ENCODE measurements around the gene NEU3. TPM values are rescaled to one million over a fixed set of nuclear protein-coding genes. Genes with fewer than 3 reads are reported as not detected.

Gene NEU3
- total RNA-seq, 1 experiment from 2014 or later: 16.4 TPM

DNA sequence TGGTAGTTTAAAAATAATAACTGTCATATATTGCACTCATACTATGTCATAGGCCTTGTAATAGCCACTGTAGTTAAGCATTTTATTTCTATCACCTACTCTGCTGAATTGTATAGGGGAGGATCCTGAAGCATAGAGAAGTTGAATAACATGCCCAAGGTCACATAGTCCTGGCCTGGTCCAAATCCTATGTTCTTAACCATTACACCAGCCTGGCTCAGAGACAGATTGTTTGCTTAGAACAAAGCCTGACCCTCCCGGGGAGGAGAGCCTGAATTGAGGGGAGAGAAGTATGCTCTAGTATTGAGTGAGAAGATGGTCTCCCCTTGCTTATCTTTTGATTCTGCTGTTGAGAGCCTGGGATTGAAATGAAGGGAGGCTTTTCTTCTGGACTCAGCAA, 2.2 kb downstream of the NEU3 start (continued):
- TF ChIP-seq, protein P1, sequence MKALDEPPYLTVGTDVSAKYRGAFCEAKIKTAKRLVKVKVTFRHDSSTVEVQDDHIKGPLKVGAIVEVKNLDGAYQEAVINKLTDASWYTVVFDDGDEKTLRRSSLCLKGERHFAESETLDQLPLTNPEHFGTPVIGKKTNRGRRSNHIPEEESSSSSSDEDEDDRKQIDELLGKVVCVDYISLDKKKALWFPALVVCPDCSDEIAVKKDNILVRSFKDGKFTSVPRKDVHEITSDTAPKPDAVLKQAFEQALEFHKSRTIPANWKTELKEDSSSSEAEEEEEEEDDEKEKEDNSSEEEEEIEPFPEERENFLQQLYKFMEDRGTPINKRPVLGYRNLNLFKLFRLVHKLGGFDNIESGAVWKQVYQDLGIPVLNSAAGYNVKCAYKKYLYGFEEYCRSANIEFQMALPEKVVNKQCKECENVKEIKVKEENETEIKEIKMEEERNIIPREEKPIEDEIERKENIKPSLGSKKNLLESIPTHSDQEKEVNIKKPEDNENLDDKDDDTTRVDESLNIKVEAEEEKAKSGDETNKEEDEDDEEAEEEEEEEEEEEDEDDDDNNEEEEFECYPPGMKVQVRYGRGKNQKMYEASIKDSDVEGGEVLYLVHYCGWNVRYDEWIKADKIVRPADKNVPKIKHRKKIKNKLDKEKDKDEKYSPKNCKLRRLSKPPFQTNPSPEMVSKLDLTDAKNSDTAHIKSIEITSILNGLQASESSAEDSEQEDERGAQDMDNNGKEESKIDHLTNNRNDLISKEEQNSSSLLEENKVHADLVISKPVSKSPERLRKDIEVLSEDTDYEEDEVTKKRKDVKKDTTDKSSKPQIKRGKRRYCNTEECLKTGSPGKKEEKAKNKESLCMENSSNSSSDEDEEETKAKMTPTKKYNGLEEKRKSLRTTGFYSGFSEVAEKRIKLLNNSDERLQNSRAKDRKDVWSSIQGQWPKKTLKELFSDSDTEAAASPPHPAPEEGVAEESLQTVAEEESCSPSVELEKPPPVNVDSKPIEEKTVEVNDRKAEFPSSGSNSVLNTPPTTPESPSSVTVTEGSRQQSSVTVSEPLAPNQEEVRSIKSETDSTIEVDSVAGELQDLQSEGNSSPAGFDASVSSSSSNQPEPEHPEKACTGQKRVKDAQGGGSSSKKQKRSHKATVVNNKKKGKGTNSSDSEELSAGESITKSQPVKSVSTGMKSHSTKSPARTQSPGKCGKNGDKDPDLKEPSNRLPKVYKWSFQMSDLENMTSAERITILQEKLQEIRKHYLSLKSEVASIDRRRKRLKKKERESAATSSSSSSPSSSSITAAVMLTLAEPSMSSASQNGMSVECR (CRISPR knock-in tag; IDR thresholded peaks at IDR 0.05; ENCODE audit: borderline replicate concordance): no peak
- TF ChIP-seq, protein P2, sequence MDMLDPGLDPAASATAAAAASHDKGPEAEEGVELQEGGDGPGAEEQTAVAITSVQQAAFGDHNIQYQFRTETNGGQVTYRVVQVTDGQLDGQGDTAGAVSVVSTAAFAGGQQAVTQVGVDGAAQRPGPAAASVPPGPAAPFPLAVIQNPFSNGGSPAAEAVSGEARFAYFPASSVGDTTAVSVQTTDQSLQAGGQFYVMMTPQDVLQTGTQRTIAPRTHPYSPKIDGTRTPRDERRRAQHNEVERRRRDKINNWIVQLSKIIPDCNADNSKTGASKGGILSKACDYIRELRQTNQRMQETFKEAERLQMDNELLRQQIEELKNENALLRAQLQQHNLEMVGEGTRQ (CRISPR knock-in tag; IDR thresholded peaks at IDR 0.05): no peak
- TF ChIP-seq NFE2L1 (CRISPR knock-in tag; IDR thresholded peaks at IDR 0.05): no peak

DNA sequence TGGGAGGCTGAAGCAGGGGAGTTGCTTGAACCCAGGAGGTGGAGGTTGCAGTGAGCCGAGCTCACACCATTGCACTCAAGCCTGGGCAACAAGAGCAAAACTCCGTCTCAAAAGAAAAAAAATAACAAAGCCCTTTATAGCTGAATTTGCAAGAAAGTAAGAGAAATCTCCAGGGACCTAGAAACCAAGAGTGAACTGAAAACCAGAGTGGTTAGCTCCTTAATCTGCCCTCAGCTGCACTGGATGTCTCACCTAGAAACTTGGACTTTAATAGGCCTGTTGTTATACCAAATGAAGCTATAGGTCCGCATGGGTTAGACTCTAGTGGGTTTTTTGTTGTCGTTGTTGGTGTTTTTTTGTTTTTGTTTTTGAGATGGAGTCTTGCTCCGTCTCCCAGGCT, 4.1 kb downstream of the NEU3 start:
- TF ChIP-seq ZNF232 (CRISPR knock-in tag; IDR thresholded peaks at IDR 0.05): no peak
- no peak for TF ChIP-seq KAT7 (CRISPR knock-in tag; IDR thresholded peaks at IDR 0.05; ENCODE audit: borderline replicate concordance)
- TF ChIP-seq NR1H2 (CRISPR knock-in tag; IDR thresholded peaks at IDR 0.05): no peak
- TF ChIP-seq, protein P3, sequence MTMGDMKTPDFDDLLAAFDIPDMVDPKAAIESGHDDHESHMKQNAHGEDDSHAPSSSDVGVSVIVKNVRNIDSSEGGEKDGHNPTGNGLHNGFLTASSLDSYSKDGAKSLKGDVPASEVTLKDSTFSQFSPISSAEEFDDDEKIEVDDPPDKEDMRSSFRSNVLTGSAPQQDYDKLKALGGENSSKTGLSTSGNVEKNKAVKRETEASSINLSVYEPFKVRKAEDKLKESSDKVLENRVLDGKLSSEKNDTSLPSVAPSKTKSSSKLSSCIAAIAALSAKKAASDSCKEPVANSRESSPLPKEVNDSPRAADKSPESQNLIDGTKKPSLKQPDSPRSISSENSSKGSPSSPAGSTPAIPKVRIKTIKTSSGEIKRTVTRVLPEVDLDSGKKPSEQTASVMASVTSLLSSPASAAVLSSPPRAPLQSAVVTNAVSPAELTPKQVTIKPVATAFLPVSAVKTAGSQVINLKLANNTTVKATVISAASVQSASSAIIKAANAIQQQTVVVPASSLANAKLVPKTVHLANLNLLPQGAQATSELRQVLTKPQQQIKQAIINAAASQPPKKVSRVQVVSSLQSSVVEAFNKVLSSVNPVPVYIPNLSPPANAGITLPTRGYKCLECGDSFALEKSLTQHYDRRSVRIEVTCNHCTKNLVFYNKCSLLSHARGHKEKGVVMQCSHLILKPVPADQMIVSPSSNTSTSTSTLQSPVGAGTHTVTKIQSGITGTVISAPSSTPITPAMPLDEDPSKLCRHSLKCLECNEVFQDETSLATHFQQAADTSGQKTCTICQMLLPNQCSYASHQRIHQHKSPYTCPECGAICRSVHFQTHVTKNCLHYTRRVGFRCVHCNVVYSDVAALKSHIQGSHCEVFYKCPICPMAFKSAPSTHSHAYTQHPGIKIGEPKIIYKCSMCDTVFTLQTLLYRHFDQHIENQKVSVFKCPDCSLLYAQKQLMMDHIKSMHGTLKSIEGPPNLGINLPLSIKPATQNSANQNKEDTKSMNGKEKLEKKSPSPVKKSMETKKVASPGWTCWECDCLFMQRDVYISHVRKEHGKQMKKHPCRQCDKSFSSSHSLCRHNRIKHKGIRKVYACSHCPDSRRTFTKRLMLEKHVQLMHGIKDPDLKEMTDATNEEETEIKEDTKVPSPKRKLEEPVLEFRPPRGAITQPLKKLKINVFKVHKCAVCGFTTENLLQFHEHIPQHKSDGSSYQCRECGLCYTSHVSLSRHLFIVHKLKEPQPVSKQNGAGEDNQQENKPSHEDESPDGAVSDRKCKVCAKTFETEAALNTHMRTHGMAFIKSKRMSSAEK (CRISPR knock-in tag; IDR thresholded peaks at IDR 0.05; ENCODE audit: borderline replicate concordance): no peak
- no peak for TF ChIP-seq ZNF263 (CRISPR knock-in tag; IDR thresholded peaks at IDR 0.05; ENCODE audit: low read depth)
- Mint-ChIP-seq H3K4me3 (no peak overlapping the region), H3K27ac (no peak overlapping the region), H3K36me3 (peaks cover 18% of the 10 kb centered on the region; the same call in 1 of the 2 replicates), H3K4me1 (peaks cover 13% of the 10 kb centered on the region), H3K27me3 (ENCODE audit: low read depth) (no peaks in the 10 kb centered on the region), H3K9me3 (no peaks in the 10 kb centered on the region)
- ChIA-PET CTCF (no interaction called here), POLR2A (no interaction called here)
- no peak for ATAC-seq
- no peak for DNase-seq (ENCODE audit: low spot score)

DNA sequence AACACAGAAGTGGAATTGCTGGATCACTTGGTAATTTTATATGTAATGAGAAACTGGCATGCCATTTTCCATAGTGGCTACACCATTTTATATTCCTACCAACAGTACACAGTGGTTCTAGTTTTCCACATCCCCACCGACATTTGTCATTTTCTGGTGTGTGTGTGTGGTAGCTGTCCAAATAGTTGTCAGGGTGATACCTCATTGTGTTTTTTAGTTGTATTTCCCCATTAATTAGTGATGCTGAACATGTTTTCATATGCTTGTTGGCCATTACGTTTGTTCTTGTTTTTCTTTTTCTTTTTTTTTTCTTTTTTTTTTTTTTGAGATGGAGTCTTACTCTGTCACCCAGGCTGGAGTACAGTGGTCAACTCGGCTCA, 12.2 kb downstream of the NEU3 start:
- no peak overlapping the region for H3K27ac Mint-ChIP-seq
- no peaks in the 10 kb centered on the region for H3K4me1 Mint-ChIP-seq
- POLR2A ChIA-PET: no interaction called here
- H3K36me3 Mint-ChIP-seq: peaks cover 17% of the 10 kb centered on the region
- ATAC-seq: no peak
- no peaks in the 10 kb centered on the region for H3K9me3 Mint-ChIP-seq
- H3K4me3 Mint-ChIP-seq: no peak overlapping the region
- DNase-seq (ENCODE audit: low spot score): no peak
- CTCF ChIA-PET: no interaction called here
- TF ChIP-seq, protein P4, sequence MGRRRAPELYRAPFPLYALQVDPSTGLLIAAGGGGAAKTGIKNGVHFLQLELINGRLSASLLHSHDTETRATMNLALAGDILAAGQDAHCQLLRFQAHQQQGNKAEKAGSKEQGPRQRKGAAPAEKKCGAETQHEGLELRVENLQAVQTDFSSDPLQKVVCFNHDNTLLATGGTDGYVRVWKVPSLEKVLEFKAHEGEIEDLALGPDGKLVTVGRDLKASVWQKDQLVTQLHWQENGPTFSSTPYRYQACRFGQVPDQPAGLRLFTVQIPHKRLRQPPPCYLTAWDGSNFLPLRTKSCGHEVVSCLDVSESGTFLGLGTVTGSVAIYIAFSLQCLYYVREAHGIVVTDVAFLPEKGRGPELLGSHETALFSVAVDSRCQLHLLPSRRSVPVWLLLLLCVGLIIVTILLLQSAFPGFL (CRISPR knock-in tag; IDR thresholded peaks at IDR 0.05; ENCODE audit: borderline replicate concordance): no peak
- no peaks in the 10 kb centered on the region for H3K27me3 Mint-ChIP-seq (ENCODE audit: low read depth)

DNA sequence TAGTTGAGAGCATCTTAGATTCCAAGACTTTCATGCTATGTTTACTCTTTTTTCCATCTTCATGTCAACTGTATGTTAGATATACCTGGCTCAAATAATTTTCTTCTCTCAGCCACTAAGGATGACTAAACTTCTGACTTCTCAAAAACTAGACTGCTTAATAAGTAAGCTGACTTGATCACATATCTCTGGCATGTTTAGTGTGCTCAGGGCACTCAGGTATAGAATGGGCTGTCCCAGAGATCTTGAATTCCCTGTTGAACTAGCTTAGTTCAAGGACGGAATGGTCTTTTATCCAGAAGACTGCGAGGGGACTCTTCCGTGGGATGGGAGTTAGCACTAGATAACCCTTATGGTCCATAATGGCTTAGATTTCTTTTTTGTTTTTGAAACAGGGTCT, 13.0 kb downstream of the NEU3 start:
- Mint-ChIP-seq H3K4me1 (no peaks in the 10 kb centered on the region), H3K27ac (no peak overlapping the region), H3K36me3 (peaks cover 17% of the 10 kb centered on the region), H3K4me3 (no peak overlapping the region), H3K27me3 (ENCODE audit: low read depth) (no peaks in the 10 kb centered on the region), H3K9me3 (no peaks in the 10 kb centered on the region)
- POLR2A ChIA-PET: no interaction called here
- ATAC-seq (no peak), DNase-seq (ENCODE audit: low spot score) (no peak)
- CTCF ChIA-PET: interaction anchor here (1.3 kb wide), 1 partner anchor 21 kb away, joined by 4 read pairs; no protein-coding TSS in a partner anchor
- TF ChIP-seq CREM (CRISPR knock-in tag; IDR thresholded peaks at IDR 0.05) (no peak), NR3C1 (CRISPR knock-in tag; conservative IDR thresholded peaks at IDR 0.05; ENCODE audit: low read depth) (no peak)
- TF ChIP-seq, protein P5, sequence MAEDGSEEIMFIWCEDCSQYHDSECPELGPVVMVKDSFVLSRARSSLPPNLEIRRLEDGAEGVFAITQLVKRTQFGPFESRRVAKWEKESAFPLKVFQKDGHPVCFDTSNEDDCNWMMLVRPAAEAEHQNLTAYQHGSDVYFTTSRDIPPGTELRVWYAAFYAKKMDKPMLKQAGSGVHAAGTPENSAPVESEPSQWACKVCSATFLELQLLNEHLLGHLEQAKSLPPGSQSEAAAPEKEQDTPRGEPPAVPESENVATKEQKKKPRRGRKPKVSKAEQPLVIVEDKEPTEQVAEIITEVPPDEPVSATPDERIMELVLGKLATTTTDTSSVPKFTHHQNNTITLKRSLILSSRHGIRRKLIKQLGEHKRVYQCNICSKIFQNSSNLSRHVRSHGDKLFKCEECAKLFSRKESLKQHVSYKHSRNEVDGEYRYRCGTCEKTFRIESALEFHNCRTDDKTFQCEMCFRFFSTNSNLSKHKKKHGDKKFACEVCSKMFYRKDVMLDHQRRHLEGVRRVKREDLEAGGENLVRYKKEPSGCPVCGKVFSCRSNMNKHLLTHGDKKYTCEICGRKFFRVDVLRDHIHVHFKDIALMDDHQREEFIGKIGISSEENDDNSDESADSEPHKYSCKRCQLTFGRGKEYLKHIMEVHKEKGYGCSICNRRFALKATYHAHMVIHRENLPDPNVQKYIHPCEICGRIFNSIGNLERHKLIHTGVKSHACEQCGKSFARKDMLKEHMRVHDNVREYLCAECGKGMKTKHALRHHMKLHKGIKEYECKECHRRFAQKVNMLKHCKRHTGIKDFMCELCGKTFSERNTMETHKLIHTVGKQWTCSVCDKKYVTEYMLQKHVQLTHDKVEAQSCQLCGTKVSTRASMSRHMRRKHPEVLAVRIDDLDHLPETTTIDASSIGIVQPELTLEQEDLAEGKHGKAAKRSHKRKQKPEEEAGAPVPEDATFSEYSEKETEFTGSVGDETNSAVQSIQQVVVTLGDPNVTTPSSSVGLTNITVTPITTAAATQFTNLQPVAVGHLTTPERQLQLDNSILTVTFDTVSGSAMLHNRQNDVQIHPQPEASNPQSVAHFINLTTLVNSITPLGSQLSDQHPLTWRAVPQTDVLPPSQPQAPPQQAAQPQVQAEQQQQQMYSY (CRISPR knock-in tag; IDR thresholded peaks at IDR 0.05): no peak

Measured in WTC11 (cell line).